Right renal pelvis (tissue), 4 donors: ENCODE results near the gene UQCRC1. TPM values are rescaled to one million over a fixed set of nuclear protein-coding genes. Genes with fewer than 3 reads are reported as not detected.

ENCODE experiments used
- DNase-seq, 4 donors: peaks; one replicate each; pipeline ENCODE4 v3.0.0-alpha.2; 2013; ENCODE audit warnings: low read depth in 4 of 4, low spot score in 3 of 4, missing footprints in 1 of 4
- polyA plus RNA-seq, 4 donors: library from polyadenylated mRNA; unstranded; fragments of 120-200 nt; gene quantifications; one replicate each; pipeline ENCODE4 v1.2.1, GENCODE V29; 2013; ENCODE audit not compliant: insufficient read length in 4 of 4

Gene UQCRC1
- polyA plus RNA-seq, 4 donors = 262 to 323 (median 276) TPM

DNA sequence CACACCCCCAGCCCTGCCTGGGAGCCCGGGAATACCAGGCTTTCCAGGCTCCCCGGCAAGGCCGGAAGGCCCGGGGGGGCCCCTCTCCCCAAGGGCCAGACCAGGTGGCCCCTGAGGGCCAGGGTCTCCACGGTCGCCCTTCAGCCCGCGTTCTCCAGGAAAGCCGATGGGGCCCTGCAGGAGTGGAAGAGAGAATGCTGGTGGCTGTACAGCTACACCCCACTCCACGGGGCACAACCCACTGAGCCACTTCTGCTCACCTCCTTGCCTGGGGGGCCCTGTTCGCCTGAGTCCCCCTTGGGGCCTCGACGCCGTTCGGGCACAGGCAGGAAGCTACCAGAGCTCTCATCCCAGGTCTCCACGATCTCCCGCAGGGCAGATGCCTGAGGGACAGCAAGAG is 34.1 kb downstream of the UQCRC1 start:
- DNase-seq = no peak

DNA sequence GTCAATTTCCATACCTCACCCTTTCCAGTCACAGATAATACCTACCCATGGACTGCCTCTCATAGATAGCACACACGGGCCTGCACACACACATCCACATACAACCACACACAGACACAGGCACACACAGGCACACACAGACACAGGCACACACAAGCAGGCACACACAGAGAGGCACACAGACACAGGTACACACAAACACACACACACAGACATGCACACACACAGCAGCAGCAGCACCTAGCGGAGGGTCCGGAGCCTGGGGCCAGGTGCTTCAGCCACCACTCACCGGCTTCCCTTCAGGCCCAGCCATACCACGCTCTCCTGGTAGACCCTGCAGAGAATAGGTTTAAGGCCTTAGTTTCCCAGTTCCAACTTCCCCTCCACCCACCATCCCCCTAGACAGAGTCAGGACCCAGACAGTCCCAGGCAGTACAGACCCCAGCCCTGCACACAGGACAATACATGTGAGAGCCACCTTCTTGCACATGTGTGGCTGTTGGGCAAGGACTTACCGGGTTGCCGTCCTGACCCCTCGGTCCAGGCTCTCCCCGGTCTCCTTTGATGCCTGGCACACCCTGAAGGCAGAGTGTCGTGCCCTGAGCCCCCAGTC is 35.4 kb downstream of the UQCRC1 start:
- DNase-seq = no peak

DNA sequence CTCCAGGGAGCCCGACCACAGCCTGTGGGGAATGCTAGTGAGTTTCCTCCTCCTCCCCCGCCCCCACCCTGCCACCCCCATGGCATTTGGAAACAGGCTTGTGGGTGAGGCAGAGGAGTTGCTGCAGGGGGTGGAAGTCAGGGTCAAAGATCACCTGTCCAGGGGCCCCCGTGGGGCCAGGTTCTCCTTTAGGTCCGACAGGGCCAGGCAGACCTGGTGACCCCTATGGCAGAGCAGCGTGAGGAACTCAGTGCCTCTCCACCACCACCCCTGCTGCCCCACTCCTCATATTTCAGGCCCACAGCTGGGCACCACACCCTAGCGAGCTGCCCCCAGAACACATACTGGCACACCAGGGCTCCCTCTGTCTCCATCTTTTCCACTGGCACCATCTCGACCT is 36.9 kb downstream of the UQCRC1 start:
- DNase-seq = no peak

DNA sequence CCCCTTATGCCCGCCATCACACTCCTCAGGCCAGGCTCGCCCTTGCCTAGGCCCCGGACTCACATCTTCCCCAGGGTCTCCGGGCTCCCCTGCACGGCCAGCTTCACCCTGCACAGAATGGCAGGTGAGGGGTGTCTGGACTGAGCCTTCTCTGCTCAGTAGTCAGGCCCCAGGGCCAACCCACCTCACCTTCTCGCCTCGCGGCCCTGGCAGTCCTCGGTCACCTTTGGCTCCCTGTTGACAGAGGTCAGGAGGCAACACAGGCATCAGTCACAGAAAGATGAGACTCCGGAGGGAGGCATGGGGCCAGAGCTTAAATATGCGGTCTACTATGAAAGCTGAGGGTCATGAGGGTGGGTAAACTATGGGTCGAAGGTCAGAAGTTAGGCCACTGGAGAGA is 37.5 kb downstream of the UQCRC1 start:
- no peak for DNase-seq

DNA sequence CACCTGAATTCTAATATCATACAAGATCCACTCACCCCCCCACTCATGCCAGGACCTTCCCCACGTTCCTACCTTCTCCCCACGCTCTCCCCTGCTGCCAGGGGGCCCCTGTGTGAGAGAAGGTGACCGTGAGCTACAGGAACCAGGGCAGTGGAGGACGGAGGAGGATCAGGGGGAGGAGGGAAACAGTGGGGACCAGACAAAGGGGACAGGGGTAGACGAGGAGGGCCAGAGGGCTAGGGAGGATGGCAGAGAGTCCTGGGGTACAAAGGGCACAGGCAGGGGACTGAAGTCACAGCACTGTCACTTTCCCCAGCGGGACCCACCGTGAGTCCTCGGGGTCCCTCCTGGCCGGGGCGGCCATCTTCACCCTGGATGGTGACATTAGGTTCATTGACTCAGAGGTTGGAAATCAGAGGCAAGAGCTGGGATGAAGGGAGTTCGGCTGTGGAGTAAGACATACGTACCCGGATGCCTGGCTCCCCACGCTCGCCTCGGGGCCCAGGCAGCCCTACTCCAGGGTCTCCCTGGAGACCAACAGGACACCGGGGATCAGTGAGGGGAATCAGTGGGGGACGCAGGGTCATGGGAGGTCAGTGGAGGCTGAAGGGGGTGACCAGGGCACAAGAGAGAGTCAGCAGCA is 39.5 kb downstream of the UQCRC1 start:
- DNase-seq = no peak

DNA sequence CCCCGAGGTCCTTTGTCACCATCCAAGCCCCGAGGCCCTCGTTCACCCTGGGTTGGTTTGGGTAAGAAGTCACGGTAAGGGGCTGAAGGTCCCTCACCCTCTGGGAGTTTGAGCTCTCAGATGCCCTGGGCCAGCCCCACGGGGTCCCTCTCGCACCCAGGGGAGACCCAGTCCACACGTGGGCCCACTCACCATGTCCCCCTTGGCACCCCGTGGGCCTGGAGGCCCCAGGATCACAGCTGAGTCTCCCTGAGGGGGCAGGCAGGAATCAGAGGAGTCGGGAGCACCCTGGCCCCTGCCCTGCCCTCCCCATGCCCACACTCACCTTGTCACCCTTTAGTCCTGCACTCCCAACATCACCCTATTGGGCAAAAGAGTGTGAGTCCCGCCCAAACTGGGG is 40.0 kb downstream of the UQCRC1 start:
- DNase-seq = no peak

DNA sequence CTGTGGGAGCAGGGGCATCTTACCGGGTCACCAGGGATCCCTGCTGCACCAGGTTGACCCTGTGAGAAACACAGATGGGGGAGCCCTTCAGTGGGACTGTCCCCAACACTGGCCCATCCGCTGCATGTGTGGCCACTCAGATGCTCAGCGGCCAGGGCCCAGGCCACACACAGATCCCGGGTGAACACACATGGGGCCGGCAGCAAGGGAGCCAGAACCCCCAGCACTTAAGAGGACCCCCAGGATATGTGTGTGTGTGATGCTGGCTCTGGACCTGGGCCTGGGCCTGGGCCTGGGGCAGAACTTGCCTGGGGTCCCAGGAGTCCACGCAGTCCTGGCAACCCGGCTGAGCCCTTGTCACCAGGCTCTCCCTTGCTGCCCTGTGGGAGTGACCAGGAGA is 41.0 kb downstream of the UQCRC1 start:
- DNase-seq = no peak

DNA sequence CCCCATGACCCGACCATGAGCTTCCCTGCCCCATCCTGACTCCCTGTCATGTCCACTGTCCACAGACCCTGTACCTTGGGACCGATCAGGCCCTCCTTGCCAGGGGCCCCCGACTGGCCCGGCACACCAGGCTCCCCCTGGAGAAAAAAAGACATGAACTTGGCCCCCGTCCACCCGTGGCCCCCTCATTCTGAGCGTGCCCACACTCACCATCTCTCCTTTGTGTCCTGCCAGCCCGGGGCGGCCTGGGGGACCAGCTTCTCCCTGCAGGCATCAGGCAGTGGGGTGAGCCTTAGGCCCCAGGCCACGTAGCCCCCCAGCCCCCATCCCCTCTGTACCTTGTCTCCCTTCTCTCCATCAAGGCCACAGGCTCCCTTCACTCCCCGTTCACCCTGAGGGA is 41.9 kb downstream of the UQCRC1 start:
- DNase-seq = no peak

DNA sequence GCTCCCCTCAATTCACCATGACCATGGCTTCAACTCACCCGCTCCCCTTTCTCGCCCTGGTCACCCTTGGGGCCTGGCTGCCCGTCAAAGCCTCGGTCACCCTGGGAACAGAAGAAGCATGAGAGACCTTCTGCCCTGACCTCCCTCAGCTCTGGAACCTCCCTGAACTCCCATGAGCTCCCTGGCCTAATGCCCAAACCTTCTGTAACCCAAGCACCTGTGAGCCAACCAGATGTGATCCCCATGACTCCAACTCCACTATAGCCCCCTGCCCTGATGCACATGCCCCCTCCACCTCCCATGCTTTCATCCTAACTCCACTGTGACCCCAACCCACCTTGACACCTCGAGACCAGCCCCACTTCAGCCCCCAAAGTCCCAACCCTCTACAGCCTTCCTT is 42.4 kb downstream of the UQCRC1 start:
- no peak for DNase-seq

DNA sequence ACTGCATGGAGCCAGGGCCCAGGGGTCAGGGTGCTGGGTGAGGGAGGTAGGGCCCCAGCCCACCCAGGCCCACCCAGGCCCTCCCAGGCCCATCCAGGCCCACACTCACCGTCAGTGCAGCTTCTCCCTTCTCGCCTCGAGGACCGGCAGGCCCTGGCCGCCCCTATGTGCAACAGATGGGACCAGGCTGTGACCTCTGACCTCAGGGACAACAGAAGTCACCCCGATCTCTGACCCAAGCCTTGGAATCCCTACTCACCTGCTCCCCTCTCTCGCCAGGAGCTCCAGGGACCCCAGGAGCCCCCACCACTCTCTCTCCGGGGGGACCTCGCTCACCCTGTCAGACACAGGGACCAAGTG is 43.1 kb downstream of the UQCRC1 start:
- no peak for DNase-seq

DNA sequence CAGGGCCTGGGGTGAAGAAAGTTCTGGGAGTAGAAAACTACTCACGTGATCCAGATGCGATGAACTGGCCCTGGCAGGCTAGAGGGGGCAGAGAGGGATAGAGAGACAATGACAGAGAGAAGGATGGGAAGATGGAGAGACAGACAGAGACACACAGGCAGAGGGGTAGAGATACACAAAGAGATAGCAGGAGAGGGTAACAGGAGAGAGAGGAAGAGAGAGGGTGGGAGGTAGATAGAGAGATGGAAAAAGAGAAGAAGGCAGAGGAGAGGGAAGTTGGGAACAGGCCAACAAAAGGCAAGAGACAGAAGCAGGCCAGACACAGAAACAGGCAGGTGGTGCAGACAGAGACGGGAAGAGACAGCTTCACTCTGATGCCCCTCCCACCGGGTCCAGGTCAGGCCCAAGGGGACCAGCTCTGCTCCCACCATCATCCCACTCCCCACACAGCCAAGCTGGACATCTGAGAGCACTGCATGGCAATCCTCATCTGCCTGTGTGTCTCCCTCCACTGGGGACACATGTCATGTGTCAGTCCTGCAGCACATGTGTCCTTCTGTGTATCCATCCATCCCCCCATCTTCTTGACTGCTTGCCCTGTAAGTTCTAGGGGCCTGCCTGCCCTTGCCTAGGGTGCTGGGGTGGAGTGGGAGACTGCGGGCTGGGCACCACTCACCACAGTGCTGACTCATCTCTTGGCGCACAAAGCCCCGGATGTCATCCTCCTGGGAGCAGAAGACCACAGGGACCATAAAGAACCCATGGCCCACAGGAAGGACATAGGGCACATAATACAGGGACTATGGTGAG is 43.6 kb downstream of the UQCRC1 start:
- DNase-seq = no peak

DNA sequence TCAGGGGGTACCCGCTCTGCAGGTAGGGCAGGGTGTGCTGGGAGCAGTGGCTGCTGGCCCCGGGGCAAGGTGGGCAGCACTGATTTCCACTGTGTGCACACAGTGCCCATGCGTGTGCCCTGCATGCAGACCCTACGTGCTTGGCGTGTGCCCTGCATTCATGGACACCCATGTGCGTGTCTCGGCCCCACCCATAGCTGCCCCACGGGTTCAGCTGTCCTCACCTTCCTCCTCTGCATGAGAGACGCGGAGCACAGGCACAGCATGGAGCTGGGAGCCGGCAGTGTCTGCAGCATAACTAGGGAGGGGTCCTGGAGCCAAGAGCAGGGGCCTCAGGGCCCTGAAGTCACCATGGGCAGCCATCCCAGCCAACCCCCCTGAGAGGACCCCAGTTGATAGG is 44.3 kb downstream of the UQCRC1 start:
- DNase-seq = no peak

DNA sequence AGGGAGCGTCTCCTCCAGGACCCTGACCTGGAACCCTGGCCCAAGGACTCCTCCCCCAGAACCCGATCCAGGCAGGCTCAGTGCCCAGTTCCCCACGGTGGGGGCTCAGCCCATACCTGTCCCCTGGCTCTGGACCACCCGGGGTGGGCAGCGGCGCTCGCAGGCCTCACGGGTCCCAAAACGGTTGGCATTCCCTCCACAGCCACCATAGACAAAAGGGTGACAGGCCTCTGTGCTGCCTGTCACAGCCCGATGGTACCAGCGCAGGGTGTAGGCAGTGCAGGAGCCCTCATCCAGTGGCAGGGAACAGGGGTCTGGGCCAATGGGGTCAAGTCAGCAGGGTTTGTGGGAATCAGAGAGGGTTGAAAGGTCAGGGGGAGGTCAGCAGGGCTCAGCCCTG is 44.8 kb downstream of the UQCRC1 start:
- DNase-seq = no peak

DNA sequence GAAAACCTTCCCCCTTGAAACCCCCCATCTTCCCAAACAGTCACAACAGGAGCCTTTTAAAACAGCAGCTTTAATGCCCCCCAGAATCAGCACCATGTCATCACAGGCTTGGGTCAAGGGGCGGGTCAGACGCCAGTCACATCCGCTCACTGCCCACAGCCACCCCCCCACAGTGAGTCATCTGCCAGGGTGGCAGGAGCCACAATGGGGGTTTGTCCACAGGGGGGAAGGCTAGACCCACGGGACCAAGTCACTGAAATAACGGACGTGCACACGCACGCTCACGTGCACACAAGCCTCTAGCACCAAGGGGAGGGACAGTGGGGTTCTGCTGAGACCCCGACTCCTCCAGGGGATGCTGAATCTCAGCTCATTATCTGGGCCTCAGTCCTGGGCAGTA is 45.4 kb downstream of the UQCRC1 start:
- DNase-seq = no peak

DNA sequence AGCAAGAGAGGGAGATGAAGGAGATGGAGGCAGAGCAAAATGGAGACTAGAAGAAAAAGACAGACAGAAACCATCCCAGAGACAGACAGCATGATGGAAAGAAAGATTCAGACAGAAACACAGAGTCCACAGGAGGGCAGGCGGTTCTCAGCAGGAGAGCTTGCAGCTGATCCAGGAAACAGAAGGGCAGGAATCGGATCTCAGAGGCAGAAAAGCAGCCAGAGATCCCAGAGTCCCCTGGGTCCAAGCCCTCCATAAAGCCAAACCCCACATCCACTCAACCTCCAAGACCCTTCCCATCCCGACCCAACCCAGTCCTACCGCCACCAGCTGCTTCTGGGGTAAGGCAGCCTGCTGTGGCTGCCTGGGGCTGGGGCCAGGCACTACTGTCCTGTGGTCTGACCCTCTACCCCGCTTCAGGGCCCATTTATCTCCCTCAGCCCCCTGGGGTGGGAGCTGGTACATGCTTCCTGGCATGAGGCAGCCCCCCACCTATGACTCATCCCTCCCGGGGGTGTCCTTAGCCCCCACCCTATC is 46.0 kb downstream of the UQCRC1 start, which contains the start of gene UCN2:
Gene UCN2 (minus strand): TSS at position 400 of the 537 bp plus-strand sequence. CDS start 657 bp downstream, outside the sequence.
- DNase-seq = no peak

DNA sequence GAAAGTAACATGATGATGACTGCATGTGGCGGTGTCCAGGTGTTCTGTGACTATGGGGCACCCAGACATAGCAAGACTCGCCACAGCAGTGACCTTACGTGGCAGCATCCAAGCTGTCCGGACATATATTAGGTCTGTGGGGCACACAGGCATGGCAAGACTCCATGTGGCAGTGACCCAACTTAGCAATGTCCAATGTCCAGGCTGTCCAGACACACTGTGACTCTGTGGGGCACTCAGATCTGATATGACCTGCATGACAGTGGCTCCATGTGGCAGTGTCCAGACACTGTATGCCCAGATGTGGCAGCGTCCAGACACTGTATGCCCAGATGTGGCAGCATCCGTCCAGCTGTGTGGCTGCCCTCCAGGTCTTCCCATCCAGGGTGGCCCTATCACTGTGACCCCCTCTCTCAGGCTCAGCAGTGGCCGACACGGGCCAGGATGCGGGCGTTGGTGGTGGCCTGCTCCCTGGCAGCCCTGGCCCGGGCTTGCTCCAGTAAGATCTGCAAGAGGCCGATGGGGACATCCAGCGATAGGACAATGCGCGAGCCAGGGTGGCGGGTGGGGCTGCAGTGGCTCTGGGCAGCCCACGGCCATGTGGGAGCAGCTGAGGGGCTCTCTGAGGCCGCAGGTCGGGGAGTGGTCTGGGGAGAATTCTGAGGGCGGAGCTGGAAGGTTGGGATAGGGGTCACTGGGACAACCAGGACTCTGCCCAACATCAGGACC is 46.9 kb downstream of the UQCRC1 start:
- no peak for DNase-seq

DNA sequence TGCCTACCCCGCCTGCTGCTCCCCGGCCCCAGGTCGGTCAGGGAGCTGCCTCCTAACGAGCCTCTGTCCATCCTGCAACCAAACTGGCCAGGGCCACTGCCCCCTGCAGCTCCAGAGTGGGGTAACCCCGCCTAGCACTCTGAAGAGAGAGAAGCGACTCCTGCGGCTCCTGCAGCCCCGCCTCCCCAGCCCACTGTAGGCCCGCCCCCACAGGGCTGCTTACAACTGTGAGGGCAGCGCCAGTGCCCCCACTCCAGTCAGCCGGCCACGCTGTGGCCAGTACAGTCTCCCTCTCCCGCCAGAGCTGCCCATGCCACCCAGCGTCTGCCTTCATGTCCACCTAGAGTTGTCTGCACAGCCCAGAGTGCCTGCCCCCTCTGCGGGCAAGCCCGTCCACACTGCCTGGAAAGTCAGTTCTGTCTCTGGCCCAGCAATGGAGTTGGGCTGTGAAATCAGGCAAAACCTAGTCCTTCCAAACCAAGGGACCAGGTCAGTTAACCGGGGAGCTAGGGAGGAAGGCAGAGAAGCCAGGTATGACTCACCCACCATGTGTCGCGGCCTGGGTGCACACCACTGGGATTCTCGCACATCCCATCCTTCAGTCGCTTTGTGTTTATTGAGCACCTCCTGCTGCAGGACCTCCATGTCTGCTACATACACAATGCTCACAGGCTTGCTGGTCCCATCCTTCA is 48.3 kb downstream of the UQCRC1 start:
- no peak for DNase-seq

DNA sequence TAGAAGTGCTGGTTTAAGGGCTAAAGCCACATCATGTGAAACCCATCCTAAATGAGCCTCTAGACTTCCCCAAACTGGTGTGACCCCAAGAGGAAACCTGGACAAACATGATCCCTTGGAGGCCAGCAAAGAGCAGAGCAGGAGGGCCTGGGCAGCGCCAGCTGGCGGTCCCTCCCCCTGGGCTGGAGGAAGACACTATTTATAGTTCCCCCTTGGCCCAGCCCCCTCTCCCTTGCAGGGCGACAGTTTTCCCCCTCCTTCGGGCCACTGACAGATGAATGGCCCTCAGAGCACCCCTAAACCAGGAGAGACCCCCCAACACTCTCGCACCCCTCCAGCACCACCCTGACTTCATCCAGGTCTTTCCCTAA is 48.8 kb downstream of the UQCRC1 start:
- DNase-seq = no peak

DNA sequence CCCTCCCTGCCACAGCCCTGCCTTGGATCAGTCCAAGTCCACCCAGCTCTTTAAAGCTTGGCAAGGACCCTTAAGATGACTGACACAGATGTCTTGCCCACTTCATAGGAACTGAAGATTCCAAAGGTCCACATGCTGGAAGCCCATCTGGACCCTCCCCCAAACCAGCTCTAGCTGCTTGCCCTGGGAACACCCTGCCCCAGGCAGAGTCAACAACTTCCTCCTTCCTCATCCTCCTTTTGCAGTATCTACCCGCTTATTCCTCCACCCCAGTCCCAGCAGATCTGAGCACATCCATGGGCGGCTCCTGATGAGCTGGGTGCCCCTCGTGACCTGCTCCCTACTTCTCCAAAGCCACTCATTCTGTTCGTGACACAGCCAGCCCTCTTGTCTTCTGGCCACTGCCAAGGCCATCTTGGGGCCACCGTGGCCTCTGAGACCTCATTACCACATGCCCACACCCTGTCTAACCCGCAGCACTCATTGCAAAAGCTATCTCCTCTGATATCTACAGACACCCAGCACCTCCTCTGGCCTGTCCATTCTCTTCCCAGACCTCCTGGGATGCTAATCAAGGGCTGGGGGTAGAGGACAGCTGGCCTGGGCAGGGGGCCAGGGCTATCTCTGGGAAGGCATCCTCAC is 50.8 kb downstream of the UQCRC1 start:
- DNase-seq = no peak
